Upper lobe of right lung (tissue), 1 donor: ENCODE measurements around the gene PLA2G1B. TPM values are rescaled to one million over a fixed set of nuclear protein-coding genes. Genes with fewer than 3 reads are reported as not detected.
A peak's percentile ranks its signal among the peaks of the same experiment; 100 is the strongest.

Experiments used
- ATAC-seq: fragments of 200-7000 bp; cut with Tn5 transposase; one replicate; pipeline ENCODE4 v1.9.1; 2020; ENCODE audit warnings: mild to moderate bottlenecking, moderate library complexity
- DNase-seq: peaks from one replicate; pipeline ENCODE4 v3.0.0-alpha.2; 2020
- H3K27ac ChIP-seq: fragments of 200-600 bp; one replicate; pipeline ENCODE4 v1.8.0; 2022
- H3K27me3 ChIP-seq: fragments of 200-600 bp; one replicate; pipeline ENCODE4 v1.8.0; 2022; ENCODE audit warnings: mild to moderate bottlenecking
- H3K36me3 ChIP-seq: fragments of 200-600 bp; one replicate; pipeline ENCODE4 v1.8.0; 2022
- H3K4me1 ChIP-seq: fragments of 200-600 bp; one replicate; pipeline ENCODE4 v1.8.0; 2022
- H3K4me3 ChIP-seq: fragments of 200-600 bp; one replicate; pipeline ENCODE4 v1.8.0; 2022; ENCODE audit warnings: mild to moderate bottlenecking
- H3K9me3 ChIP-seq: fragments of 200-600 bp; one replicate; pipeline ENCODE4 v1.8.0; 2022
- intact Hi-C: fragments of 100-400 bp; cut with DNase I; formaldehyde crosslinking; loops from one replicate; pipeline ENCODE4 v1.11.0; 2022
- total RNA-seq: library from RNA; stranded (reverse); fragmentation: NEBNext Ultra II Directional; extraction: Animal tissue kit (Norgen Biotek cat#: 25700); gene quantifications from one replicate; pipeline ENCODE4 v1.2.1, GENCODE V29; 2021
- TF ChIP-seq, protein P1 (sequence below): fragments of 200-600 bp; IDR thresholded peaks from one replicate; pipeline ENCODE4 v1.8.0; 2022; ENCODE audit warnings: antibody characterized with exemption
- donor health status: DM: no; HTN: yes; CAD: no; lungs with severe emphysema.

Gene PLA2G1B
- total RNA-seq, 1 donor from 2014 or later, result 62.2 TPM

DNA sequence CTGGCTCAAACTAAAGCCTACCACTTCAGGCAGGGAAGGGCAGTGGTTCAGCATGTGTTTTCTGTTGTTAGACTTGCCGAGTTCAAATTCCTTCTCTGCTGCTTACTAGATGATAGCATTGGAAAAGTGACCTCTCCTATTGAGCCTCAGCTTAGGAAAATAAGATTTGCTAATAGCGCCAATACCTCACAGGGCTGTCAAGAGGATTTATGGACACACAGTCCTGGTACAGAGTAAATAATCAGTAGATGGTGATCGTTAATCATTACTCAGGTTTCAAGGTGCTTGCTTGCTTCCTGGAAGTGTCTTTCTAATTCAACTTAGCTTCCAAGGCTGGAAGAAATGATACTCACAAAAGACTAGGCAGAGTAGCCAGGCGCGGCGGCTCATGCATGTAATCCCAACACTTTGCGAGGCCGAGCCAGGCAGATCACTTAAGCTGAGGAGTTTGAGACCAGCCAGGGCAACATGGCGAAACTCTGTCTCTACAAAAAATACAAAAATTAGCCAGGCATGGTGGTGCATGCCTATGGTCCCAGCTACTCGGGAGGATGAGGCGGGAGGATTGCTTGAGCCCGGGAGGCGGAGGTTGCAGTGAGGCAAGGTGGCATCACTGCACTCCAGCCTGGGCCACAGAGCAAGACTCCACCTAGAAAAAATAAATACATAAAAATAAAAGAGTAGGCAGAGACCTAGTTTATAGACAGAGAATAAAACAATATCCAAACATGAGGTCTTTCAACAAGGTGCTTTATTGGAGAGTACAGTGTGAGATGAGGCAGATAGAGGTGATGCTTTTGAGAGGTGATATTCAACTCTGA lies 6.0 kb downstream of the PLA2G1B start:
- H3K4me1 ChIP-seq, result peaks cover 8% of the 10 kb centered on the region
- peak; percentile 40 for ATAC-seq

GRCh38 chr12:120317224-120318105 lies 10.1 kb downstream of the PLA2G1B start:
- ATAC-seq (peak; percentile 99), DNase-seq (peak; percentile 100)
- peaks cover 8% of the 10 kb centered on the region for H3K4me1 ChIP-seq
- H3K36me3 ChIP-seq, result no peaks in the 10 kb centered on the region
- TF ChIP-seq, protein P1, sequence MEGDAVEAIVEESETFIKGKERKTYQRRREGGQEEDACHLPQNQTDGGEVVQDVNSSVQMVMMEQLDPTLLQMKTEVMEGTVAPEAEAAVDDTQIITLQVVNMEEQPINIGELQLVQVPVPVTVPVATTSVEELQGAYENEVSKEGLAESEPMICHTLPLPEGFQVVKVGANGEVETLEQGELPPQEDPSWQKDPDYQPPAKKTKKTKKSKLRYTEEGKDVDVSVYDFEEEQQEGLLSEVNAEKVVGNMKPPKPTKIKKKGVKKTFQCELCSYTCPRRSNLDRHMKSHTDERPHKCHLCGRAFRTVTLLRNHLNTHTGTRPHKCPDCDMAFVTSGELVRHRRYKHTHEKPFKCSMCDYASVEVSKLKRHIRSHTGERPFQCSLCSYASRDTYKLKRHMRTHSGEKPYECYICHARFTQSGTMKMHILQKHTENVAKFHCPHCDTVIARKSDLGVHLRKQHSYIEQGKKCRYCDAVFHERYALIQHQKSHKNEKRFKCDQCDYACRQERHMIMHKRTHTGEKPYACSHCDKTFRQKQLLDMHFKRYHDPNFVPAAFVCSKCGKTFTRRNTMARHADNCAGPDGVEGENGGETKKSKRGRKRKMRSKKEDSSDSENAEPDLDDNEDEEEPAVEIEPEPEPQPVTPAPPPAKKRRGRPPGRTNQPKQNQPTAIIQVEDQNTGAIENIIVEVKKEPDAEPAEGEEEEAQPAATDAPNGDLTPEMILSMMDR, result peak; percentile 64
- no peaks in the 10 kb centered on the region for H3K9me3 ChIP-seq
- intact Hi-C loops, result no loop called here
- H3K27ac ChIP-seq, result peak overlapping the region; percentile 79
- peak overlapping the region; percentile 59 for H3K4me3 ChIP-seq
- H3K27me3 ChIP-seq, result no peaks in the 10 kb centered on the region

More for the DNA sequence above, 6.0 kb downstream of the PLA2G1B start:
- no peaks in the 10 kb centered on the region for H3K9me3 ChIP-seq
- intact Hi-C loops, result no loop called here
- no peaks in the 10 kb centered on the region for H3K27me3 ChIP-seq
- peak overlapping the region; percentile 67 for H3K27ac ChIP-seq
- DNase-seq, result peak; percentile 74
- no peaks in the 10 kb centered on the region for H3K36me3 ChIP-seq
- TF ChIP-seq, protein P1, result no peak
- no peak overlapping the region for H3K4me3 ChIP-seq

DNA sequence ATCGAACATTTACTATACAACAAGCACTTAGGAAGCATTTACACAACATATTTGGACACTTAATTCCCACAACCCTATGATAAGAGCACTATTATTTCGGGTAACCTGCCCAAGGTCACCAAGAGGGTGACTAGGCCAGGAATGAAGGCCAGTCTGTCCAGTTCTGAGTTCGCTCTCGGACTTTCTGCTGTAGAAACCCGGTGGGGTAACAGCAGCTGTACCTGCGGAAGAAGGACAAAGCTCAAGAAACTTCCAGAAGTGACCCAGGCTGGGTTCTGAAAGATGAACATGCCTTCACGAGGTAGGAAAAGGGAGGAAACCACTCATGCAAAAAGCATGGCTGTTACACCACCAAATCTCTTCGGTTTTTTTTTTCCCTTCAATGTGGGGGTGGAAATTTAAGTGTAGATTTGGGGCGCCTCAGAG lies 10.8 kb downstream of the PLA2G1B start:
- TF ChIP-seq, protein P1, result no peak
- peaks cover 8% of the 10 kb centered on the region for H3K4me1 ChIP-seq
- no peaks in the 10 kb centered on the region for H3K27me3 ChIP-seq
- intact Hi-C loops, result no loop called here
- H3K36me3 ChIP-seq, result no peaks in the 10 kb centered on the region
- no peak for ATAC-seq
- H3K27ac ChIP-seq, result peak overlapping the region; percentile 79
- no peaks in the 10 kb centered on the region for H3K9me3 ChIP-seq
- DNase-seq, result no peak
- peak overlapping the region; percentile 59 for H3K4me3 ChIP-seq

- H3K4me1 ChIP-seq, result peaks cover 8% of the 10 kb centered on the region
- no peaks in the 10 kb centered on the region for H3K9me3 ChIP-seq
- no peaks in the 10 kb centered on the region for H3K36me3 ChIP-seq
- no peak overlapping the region for H3K27ac ChIP-seq
- no peak overlapping the region for H3K4me3 ChIP-seq
- H3K27me3 ChIP-seq, result no peaks in the 10 kb centered on the region
- intact Hi-C loops, result no loop called here
- ATAC-seq (no peak), DNase-seq (no peak)
- TF ChIP-seq, protein P1, result peak; percentile 8
Measured at GRCh38 chr12:120314220-120314619, 13.4 kb downstream of the PLA2G1B start.

- intact Hi-C loops, result no loop called here
- Histone ChIP-seq H3K4me3 (peak within 1 kb of the TSS; percentile 86), H3K4me1 (no peaks in the 10 kb centered on the region), H3K9me3 (no peaks in the 10 kb centered on the region), H3K27me3 (no peaks in the 10 kb centered on the region), H3K27ac (peak within 1 kb of the TSS; percentile 89), H3K36me3 (no peaks in the 10 kb centered on the region)
- TF ChIP-seq, protein P1, result peak; percentile 73
- DNase-seq (peak; percentile 89), ATAC-seq (peak; percentile 99)
Measured at GRCh38 chr12:120301962-120302815, 25.4 kb downstream of the PLA2G1B start, which contains the start of gene SIRT4. TSS of gene SIRT4 (plus strand) at chr12:120302321. CDS start at chr12:120303562, 1,241 bp downstream.
